ENCODE results near the gene ASB4. TPM values are rescaled to one million over a fixed set of nuclear protein-coding genes. Genes with fewer than 3 reads are reported as not detected.

The ASB4 gene
- total RNA-seq, 2 donors from 2014 or later, result not detected

- 88 to 92% methylated on average over 1 of the region's 1 CpG for WGBS, 2 donors
- Histone ChIP-seq H3K9me3 (peaks cover 0 to 3% (median 0%) of the 10 kb centered on the region in 3 donors), H3K36me3 (replicated peaks in 1 of 2; ENCODE audit: insufficient read depth in 1 of 2, low read depth in 2 of 2) (no peaks in the 10 kb centered on the region), H3K4me1 (peaks cover 7% of the 10 kb centered on the region), H3K4me3 (no peak overlapping the region), H3K27ac (no peak overlapping the region), H3K27me3 (no peaks in the 10 kb centered on the region)
- intact Hi-C loops (cut with DNase I), result no loop called here
- no peak for ATAC-seq
- no peak for DNase-seq
- TF ChIP-seq CTCF (IDR thresholded peaks at IDR 0.05) (no peak), POLR2A (IDR thresholded peaks at IDR 0.05) (no peak)
These were observed 17.7 kb upstream of the ASB4 start for GRCh38 chr7:95467912-95468607.

GRCh38 chr7:95469187-95469586 is 16.6 kb upstream of the ASB4 start:
- DNase-seq, result no peak
- no peak for ATAC-seq
- TF ChIP-seq CTCF (IDR thresholded peaks at IDR 0.05) (no peak), POLR2A (IDR thresholded peaks at IDR 0.05) (no peak)
- H3K9me3 ChIP-seq, result peaks cover 0 to 3% (median 0%) of the 10 kb centered on the region in 3 donors
- H3K4me3 ChIP-seq, result no peak overlapping the region
- H3K4me1 ChIP-seq, result peaks cover 7% of the 10 kb centered on the region
- no peaks in the 10 kb centered on the region for H3K36me3 ChIP-seq (replicated peaks in 1 of 2; ENCODE audit: insufficient read depth in 1 of 2, low read depth in 2 of 2)
- intact Hi-C loops (cut with DNase I), result no loop called here
- 67 to 82% methylated on average over 1 of the region's 1 CpG for WGBS, 2 donors
- H3K27ac ChIP-seq, result no peak overlapping the region
- no peaks in the 10 kb centered on the region for H3K27me3 ChIP-seq

- TF ChIP-seq POLR2A (IDR thresholded peaks at IDR 0.05) (no peak), CTCF (IDR thresholded peaks at IDR 0.05) (no peak)
- peaks cover 7% of the 10 kb centered on the region for H3K4me1 ChIP-seq
- no peaks in the 10 kb centered on the region for H3K36me3 ChIP-seq (replicated peaks in 1 of 2; ENCODE audit: insufficient read depth in 1 of 2, low read depth in 2 of 2)
- intact Hi-C loops (cut with DNase I), result no loop called here
- no peak overlapping the region for H3K27ac ChIP-seq
- H3K27me3 ChIP-seq, result no peaks in the 10 kb centered on the region
- 82 to 84% methylated on average over 4 of the region's 4 CpGs for WGBS, 2 donors
- DNase-seq (no peak), ATAC-seq (no peak)
- no peak overlapping the region for H3K4me3 ChIP-seq
- peaks cover 0 to 3% (median 0%) of the 10 kb centered on the region in 3 donors for H3K9me3 ChIP-seq
These were observed 15.9 kb upstream of the ASB4 start for GRCh38 chr7:95469848-95470247.

- no peak for TF ChIP-seq CTCF (IDR thresholded peaks at IDR 0.05)
- Histone ChIP-seq H3K27ac (no peak overlapping the region), H3K27me3 (no peaks in the 10 kb centered on the region), H3K4me1 (peaks cover 7% of the 10 kb centered on the region), H3K9me3 (peaks cover 0 to 3% (median 0%) of the 10 kb centered on the region in 3 donors), H3K4me3 (no peak overlapping the region), H3K36me3 (replicated peaks in 1 of 2; ENCODE audit: insufficient read depth in 1 of 2, low read depth in 2 of 2) (no peaks in the 10 kb centered on the region)
- 2 to 9% methylated on average over 3 of the region's 3 CpGs for WGBS, 2 donors
- ATAC-seq (peak; percentile 53), DNase-seq (peak; percentile 20 to 54 (median 36))
- intact Hi-C loops (cut with DNase I), result no loop called here
These were observed 15.3 kb upstream of the ASB4 start for GRCh38 chr7:95470452-95470851.

GRCh38 chr7:95471071-95471470 is 14.7 kb upstream of the ASB4 start:
- intact Hi-C loops (cut with DNase I), result no loop called here
- Histone ChIP-seq H3K27me3 (no peaks in the 10 kb centered on the region), H3K4me1 (peaks cover 7% of the 10 kb centered on the region), H3K9me3 (peaks cover 0 to 3% (median 0%) of the 10 kb centered on the region in 3 donors), H3K4me3 (no peak overlapping the region), H3K27ac (no peak overlapping the region), H3K36me3 (replicated peaks in 1 of 2; ENCODE audit: insufficient read depth in 1 of 2, low read depth in 2 of 2) (no peaks in the 10 kb centered on the region)
- 87 to 99% methylated on average over 3 of the region's 3 CpGs for WGBS, 2 donors
- DNase-seq (no peak), ATAC-seq (no peak)
- no peak for TF ChIP-seq CTCF (IDR thresholded peaks at IDR 0.05)
- no peak for TF ChIP-seq POLR2A (IDR thresholded peaks at IDR 0.05)
